COR-L47 (cell line): ENCODE results near the gene LIMS2.

ENCODE experiments used
- DNase-seq: peaks from one replicate; lab custom pipeline; 2025; lab: John Stamatoyannopoulos, UW

The LIMS2 gene

GRCh38 chr2:127633556-127634065 is 41.7 kb downstream of the LIMS2 start:
- no peak for DNase-seq

GRCh38 chr2:127632592-127633489 is 42.5 kb downstream of the LIMS2 start:
- no peak for DNase-seq

DNA sequence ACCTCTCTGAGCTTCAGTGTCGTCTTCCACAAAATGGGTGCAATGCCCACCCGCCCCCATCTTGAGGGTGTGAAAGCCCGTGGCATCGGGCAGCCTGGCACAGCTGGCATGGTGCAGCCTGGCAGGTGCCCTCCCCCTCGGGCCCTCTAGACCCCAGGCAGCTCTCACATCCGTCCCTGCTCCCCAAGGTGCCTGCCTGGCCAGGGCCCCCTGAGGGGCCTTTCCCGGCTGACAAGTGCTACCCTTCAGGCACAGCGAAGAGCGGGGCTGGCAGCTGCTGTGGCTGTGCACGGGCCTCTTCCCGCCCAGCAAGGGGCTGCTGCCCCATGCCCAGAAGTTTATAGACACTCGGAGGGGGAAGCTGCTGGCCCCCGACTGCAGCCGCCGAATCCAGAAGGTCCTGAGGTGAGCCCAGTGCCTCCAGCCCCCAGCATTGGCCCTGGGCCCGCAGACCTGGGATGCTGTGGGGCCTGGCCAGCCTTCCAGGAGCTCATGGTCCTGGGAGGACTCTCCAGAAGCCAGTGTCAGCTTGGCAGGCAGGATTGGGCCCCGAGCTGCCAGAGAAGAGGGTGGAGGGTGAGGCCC is 43.2 kb downstream of the LIMS2 start:
- no peak for DNase-seq

- DNase-seq, result no peak
Measured at GRCh38 chr2:127631541-127631996, 43.8 kb downstream of the LIMS2 start.

DNA sequence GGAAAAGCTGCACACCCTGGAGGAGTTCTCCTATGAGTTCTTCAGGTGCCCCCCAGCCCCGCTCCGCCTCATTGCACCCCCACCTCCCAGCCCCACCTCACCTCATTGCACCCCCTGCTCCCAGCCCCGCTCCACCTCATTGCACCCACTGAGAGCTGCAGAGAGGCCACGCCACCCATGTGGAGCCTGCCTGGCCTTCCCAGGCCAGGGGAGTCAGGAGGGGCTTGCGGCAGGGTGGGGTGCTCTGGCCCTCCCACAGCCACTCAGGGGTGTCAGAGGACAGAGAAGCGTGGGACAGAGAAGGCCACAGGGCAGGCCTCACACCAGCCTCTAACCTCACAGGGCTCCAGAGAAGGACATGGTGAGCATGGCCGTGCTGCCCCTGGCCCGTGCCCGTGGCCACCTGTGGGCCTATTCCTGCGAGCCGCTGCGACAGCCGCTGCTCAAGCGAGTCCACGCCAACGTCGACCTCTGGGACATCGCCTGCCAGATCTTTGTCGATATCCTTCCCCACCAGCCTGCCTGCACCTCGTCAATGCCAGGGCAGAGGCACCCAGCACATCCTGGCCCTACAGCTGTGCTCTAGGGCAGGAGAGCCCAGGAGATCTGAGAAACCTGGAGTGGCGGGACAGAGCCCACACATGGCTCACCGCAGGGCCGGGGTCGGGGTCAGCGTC is 44.3 kb downstream of the LIMS2 start:
- DNase-seq, result no peak

GRCh38 chr2:127630096-127630863 is 45.0 kb downstream of the LIMS2 start:
- DNase-seq, result no peak

GRCh38 chr2:127629637-127630036 is 45.7 kb downstream of the LIMS2 start:
- DNase-seq, result no peak

DNA sequence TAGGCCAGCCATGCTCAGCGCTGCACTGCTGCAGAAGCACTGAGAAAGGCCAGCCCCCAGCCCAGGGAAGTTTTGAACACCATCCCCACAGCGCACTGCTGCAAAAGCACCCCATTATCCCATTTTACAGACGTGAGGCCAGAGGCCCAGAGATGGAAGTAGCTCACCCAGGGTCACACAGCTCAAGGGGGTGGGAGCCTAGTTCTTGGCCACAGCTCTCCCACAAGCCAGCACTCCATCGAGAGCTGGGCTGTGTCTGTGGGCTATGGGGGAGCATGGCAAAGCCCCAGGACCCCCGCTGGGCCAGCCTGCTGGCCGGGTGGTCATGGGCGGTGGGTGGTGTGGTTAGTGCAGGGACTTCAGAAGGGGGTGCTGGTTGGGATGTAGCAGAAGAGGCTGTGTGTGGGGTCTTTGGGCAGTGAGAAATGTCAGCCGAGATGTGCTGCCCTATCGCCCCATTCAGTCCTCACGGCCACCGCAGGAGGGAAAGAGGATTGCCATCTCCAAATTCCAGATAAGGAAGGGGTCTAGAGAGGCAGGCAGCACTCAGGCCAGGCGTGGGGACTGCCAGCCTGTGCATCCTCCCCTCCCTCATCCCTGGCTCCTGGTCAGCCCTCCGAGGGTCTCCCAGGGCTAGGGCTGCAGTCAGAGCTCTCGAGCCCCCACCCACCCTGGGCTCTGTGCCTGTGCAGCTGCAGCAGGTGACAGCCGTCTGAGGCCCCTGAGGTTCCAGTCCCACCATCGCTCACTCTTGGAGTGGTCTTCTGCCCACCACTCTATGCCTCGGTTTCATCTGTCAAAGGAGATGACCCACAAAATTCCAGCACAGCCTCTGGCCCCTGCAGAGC is 46.3 kb downstream of the LIMS2 start:
- no peak for DNase-seq

GRCh38 chr2:127627740-127628571 is 47.4 kb downstream of the LIMS2 start:
- DNase-seq, result no peak

DNA sequence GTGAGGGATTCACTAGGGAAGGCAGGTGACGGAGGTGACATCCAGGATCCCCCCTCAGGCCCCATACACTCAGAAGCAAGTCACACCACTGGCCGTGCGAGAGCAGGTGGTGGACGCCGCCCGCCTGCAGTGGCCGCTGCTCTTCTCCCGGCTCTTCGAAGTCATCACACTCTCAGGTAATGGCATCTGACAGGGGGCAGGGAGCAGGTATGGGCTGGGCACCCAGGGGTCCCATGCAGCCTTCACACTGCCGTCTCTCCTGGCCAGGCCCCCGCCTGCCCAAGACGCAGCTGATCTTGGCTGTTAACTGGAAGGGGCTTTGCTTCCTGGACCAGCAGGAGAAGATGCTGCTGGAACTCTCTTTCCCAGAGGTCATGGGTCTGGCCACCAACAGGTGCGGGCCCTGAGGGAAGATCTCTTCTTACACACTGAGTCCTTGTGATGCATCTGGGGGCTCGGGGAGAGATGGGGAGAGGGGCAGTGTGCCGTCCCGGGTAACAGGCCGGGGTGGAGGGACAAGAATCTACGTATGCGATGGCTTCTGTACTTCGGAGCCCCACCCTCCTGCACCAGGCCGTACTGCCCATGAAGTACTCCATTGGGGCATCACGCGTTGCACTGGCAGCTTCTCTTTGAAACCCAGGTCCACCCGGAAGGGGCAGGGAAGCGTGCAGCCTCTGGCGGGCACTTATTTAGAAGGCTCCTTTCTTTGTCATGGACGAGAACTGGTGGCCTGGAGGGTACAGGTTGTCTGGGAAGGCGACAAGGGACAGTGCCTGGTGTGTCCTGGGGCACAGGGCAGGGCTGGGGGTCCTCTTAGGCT is 48.2 kb downstream of the LIMS2 start:
- DNase-seq, result no peak

- no peak for DNase-seq
Measured at GRCh38 chr2:127626175-127626574, 49.2 kb downstream of the LIMS2 start.

DNA sequence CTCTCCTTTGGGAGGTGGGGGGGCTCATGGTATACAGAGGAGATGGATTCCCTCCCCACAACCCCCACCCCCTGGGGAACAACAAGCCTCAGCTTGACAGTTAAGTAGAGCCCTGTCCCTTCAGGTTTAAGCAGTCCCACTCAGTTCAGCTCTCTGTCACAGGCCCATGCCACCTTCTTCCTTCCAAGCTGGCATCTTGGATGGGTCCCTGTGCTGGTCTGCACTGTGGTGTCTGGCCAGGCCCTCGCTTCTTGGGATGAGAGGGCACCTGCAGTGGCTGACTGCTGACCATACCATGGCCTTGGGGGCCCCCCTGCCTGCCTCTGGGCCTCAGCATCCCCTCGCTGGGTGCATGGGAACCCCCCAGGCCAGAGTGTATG is 49.8 kb downstream of the LIMS2 start:
- DNase-seq, result no peak

GRCh38 chr2:127624756-127625571 is 50.4 kb downstream of the LIMS2 start:
- DNase-seq, result no peak

GRCh38 chr2:127624320-127624755 is 51.0 kb downstream of the LIMS2 start:
- no peak for DNase-seq

- DNase-seq, result no peak
Measured at GRCh38 chr2:127623388-127624319, 51.7 kb downstream of the LIMS2 start.

DNA sequence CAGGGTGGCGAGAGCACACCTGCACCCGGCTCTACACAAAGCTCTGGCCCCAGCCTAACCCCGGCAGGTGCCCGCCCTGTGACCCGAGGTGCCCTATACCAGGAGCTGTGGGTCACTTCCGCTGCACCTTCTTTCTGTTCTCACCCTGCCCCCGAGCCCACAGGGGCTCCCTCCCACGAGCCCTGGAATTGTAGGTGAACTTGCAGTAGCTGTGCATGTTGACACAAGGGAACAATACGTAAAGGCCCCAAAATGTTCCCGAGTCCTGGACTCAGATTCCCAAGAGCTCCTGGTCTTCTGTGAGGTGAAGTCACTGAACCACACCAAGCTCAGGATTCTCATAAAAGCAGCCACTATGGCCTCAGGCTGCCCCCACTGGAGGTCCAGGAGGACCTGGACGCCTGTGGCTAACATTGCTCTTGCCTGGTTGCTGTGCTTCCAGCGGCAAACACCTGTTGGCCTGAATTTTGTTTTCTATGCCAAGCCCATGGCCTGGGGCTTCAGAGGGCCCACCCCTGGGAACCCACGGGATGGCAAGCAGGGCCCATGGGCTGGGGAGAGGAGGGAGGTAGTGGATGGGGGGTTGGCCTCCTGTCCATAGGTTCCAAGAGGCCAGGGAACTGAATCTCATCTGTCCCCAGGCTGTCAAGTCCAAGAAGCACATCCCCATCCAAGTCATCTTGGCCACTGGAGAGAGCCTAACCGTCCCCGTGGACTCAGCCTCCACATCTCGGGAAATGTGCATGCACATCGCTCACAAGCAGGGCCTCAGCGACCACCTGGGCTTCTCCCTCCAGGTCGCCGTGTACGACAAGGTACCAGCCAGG is 52.6 kb downstream of the LIMS2 start:
- DNase-seq, result no peak
